Lung (tissue), 12 donors: Measurements from ENCODE around the gene CYP19A1. TPM values are rescaled to one million over a fixed set of nuclear protein-coding genes. Genes with fewer than 3 reads are reported as not detected.

Experiments
- ATAC-seq: fragments of 200-7000 bp; cut with Tn5 transposase; one replicate; pipeline ENCODE4 v1.9.1; 2020; ENCODE audit warnings: moderate number of reproducible peaks; ENCODE audit not compliant: insufficient read depth, low FRiP score
- DNase-seq, 3 donors: peaks; one replicate each; pipeline ENCODE4 v3.0.0-alpha.2; 2013 to 2017
- H3K27ac ChIP-seq, 2 donors: one replicate each; pipeline ENCODE4 v1.5.1; 2013; ENCODE audit warnings: mild to moderate bottlenecking in 2 of 2, moderate library complexity in 2 of 2, control low read depth in 1 of 2, inconsistent platforms in 1 of 2, low read depth in 1 of 2, low read length in 1 of 2
- H3K27me3 ChIP-seq, 3 donors: one replicate each; pipeline ENCODE4 v1.5.1; 2013; ENCODE audit warnings: low read length in 2 of 3; ENCODE audit not compliant: control insufficient read depth in 3 of 3, insufficient read depth in 3 of 3
- H3K36me3 ChIP-seq, 4 donors: one replicate each; pipeline ENCODE4 v1.5.1; 2013; ENCODE audit warnings: low read length in 4 of 4, mild to moderate bottlenecking in 1 of 4, moderate library complexity in 1 of 4; ENCODE audit not compliant: control insufficient read depth in 4 of 4, insufficient read depth in 4 of 4
- H3K4me1 ChIP-seq, 5 donors: one replicate each; pipeline ENCODE4 v1.5.1; 2013; ENCODE audit warnings: low read length in 5 of 5, mild to moderate bottlenecking in 2 of 5, moderate library complexity in 1 of 5; ENCODE audit not compliant: control insufficient read depth in 5 of 5, insufficient read depth in 5 of 5
- H3K4me3 ChIP-seq: one replicate; pipeline ENCODE4 v1.5.1; 2013; ENCODE audit warnings: mild to moderate bottlenecking, control low read depth, moderate library complexity
- H3K9ac ChIP-seq, 2 donors: one replicate each; pipeline ENCODE4 v1.5.1; 2013; ENCODE audit warnings: low read length in 2 of 2, control low read depth in 1 of 2; ENCODE audit not compliant: insufficient read depth in 1 of 2
- H3K9me3 ChIP-seq, 4 donors: one replicate each; pipeline ENCODE4 v1.5.1; 2013; ENCODE audit warnings: low read length in 3 of 4, mild to moderate bottlenecking in 1 of 4, moderate library complexity in 1 of 4; ENCODE audit not compliant: control insufficient read depth in 4 of 4, insufficient read depth in 3 of 4
- CTCF ChIP-seq: IDR thresholded peaks from 2 replicates; pipeline ENCODE4 v1.5.1; 2012; ENCODE audit warnings: mild to moderate bottlenecking; ENCODE audit errors: control extremely low read depth, extremely low read depth
- WGBS, 2 donors: extraction: QIAGEN DNeasy Blood & Tissue Kit; methylation state at CpG; one replicate each; pipeline ENCODE4 v1.1.7; 2013; 5-methylcytosine and 5-hydroxymethylcytosine counted together
- polyA plus RNA-seq, 2 donors: library from polyadenylated mRNA; stranded (reverse); fragments of 200-250 nt; gene quantifications; one replicate each; pipeline ENCODE4 v1.2.1, GENCODE V29; 2013
- total RNA-seq, 2 donors: library from RNA; depleted of rRNA in 1 of 2; stranded (reverse); fragments of >200 nt in 1 of 2; gene quantifications; one replicate each; pipeline ENCODE4 v1.2.1, GENCODE V29; 2014 to 2021
- donor health status: control.
- donor health status: control.
- donor health status: Bipolar disorder and iron deficiency.
- donor health status: healthy.
- donor health status: DM: yes; HTN: yes; CAD: no.

The CYP19A1 gene
- total and polyA plus RNA-seq, 4 donors: 0.37 to 9.6 (median 2.4) TPM

DNA sequence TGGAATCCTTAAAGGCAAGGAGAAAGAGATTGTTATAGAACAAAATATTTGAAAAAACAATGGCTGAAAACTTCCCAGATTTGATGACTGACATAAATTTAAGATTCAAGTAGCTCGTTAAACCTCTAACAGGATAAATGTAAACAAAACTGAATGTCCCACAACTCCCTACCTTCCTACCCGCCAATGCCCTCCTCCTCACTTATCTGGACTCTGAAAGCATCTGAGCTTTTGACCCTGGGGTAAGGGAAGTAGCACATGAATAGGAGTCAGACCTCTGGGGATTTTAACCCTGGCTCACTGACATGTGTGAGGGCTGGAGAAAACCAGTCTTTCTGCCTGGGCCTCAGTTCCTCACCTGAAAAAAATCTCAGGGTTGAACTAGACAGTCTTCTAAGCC lies 26.9 kb downstream of the CYP19A1 start:
- no peaks in the 10 kb centered on the region for H3K36me3 ChIP-seq
- peaks cover 0 to 34% (median 11%) of the 10 kb centered on the region in 5 donors for H3K4me1 ChIP-seq
- peaks cover 0 to 2% (median 0%) of the 10 kb centered on the region in 4 donors for H3K9me3 ChIP-seq
- H3K9ac ChIP-seq: no peak overlapping the region
- ATAC-seq (no peak), DNase-seq (no peak)
- H3K4me3 ChIP-seq: no peak overlapping the region
- H3K27me3 ChIP-seq: no peaks in the 10 kb centered on the region
- H3K27ac ChIP-seq: no peak overlapping the region
- 56 to 82% methylated on average over 2 of the region's 2 CpGs for WGBS, 2 donors
- no peak for TF ChIP-seq CTCF

- TF ChIP-seq CTCF: no peak
- no peak overlapping the region for H3K4me3 ChIP-seq
- ATAC-seq: peak; percentile 58
- no peaks in the 10 kb centered on the region for H3K27me3 ChIP-seq
- DNase-seq: peak; percentile 33 to 79 (median 68)
- no peak overlapping the region for H3K9ac ChIP-seq
- WGBS, 2 donors: 71 to 85% methylated on average over 2 of the region's 2 CpGs
- no peaks in the 10 kb centered on the region for H3K36me3 ChIP-seq
- H3K9me3 ChIP-seq: peaks cover 0 to 2% (median 0%) of the 10 kb centered on the region in 4 donors
- no peak overlapping the region for H3K27ac ChIP-seq
- peaks cover 0 to 34% (median 11%) of the 10 kb centered on the region in 5 donors for H3K4me1 ChIP-seq
These were observed 28.3 kb downstream of the CYP19A1 start for GRCh38 chr15:51310064-51310463.

GRCh38 chr15:51307811-51308210 lies 30.6 kb downstream of the CYP19A1 start:
- no peak for ATAC-seq

More at GRCh38 chr15:51307811-51308210, 30.6 kb downstream of the CYP19A1 start:
- Histone ChIP-seq H3K36me3 (no peaks in the 10 kb centered on the region), H3K4me3 (no peak overlapping the region), H3K27me3 (no peaks in the 10 kb centered on the region), H3K9me3 (peaks cover 0 to 4% (median 0%) of the 10 kb centered on the region in 4 donors), H3K27ac (no peak overlapping the region), H3K9ac (no peak overlapping the region), H3K4me1 (peaks cover 0 to 37% (median 11%) of the 10 kb centered on the region in 5 donors)
- TF ChIP-seq CTCF: no peak
- 75 to 80% methylated on average over 3 of the region's 3 CpGs for WGBS, 2 donors
- no peak for DNase-seq
